A549 (cell line): Measurements from ENCODE around the gene SLC24A4. TPM values are rescaled to one million over a fixed set of nuclear protein-coding genes. Genes with fewer than 3 reads are reported as not detected.

Experiments used
- ATAC-seq, 2 experiments: fragments of 200-7000 bp in 1 of 2; fragments of >200 bp in 1 of 2; cut with Nextera tagmentation in 1 of 2; cut with Tn5 transposase in 1 of 2; 3 replicates each; pipeline versions ENCODE4 v1.8.0 to v1.9.1; 2018 to 2020; ENCODE audit warnings: mild to moderate bottlenecking in 1 of 2, moderate library complexity in 1 of 2
- CTCF ChIA-PET: fragments of 300-600 bp; sonication (Branson Sonifier 250); formaldehyde crosslinking; extraction: SDS; loops from one replicate; lab custom pipeline; 2021; ENCODE audit warnings: antibody characterized with exemption, inconsistent platforms; lab: Yijun Ruan, JAX
- POLR2A ChIA-PET: fragments of 350-600 bp; formaldehyde crosslinking; extraction: SDS; loops from one replicate; lab custom pipeline; 2021; ENCODE audit warnings: antibody characterized with exemption, inconsistent platforms; lab: Yijun Ruan, JAX
- DNase-seq, 2 experiments: peaks; one replicate each; pipeline versions ENCODE4 v3.0.0 to v3.0.0-alpha.2; 2011 to 2016; ENCODE audit warnings: low read depth in 1 of 2, low spot score in 1 of 2
- FAIRE-seq: peaks from 2 replicates; lab custom pipeline; 2011; peaks lifted over from hg19 to GRCh38; lab: Jason Lieb, UNC
- H3K27ac ChIP-seq, 2 experiments: fragments of >200 bp; sonication (Bioruptor Twin); formaldehyde crosslinking; 3 replicates each; pipeline ENCODE4 v1.5.1; 2016 to 2017
- H3K4me1 ChIP-seq: fragments of >200 bp; sonication (Bioruptor Twin); formaldehyde crosslinking; 3 replicates; pipeline ENCODE4 v1.6.1; 2016
- H3K4me2 ChIP-seq: fragments of >200 bp; sonication (Bioruptor Twin); formaldehyde crosslinking; 3 replicates; pipeline ENCODE4 v1.6.1; 2016
- H3K4me3 ChIP-seq: fragments of >200 bp; sonication (Bioruptor Twin); formaldehyde crosslinking; 3 replicates; pipeline ENCODE4 v1.5.1; 2016
- H3K9me3 ChIP-seq: fragments of >200 bp; sonication (Bioruptor Twin); formaldehyde crosslinking; 3 replicates; pipeline ENCODE4 v1.6.1; 2016
- BHLHE40 ChIP-seq: IDR thresholded peaks from 2 replicates; pipeline ENCODE4 v1.6.1; 2012; ENCODE audit warnings: low read depth, low read length, inconsistent platforms
- CBX2 ChIP-seq: fragments of 200-600 bp; sonication (generic); IDR thresholded peaks from 2 replicates; pipeline ENCODE4 v1.6.1; 2016; ENCODE audit warnings: low read depth, mild to moderate bottlenecking, borderline replicate concordance
- CTCF ChIP-seq: fragments of >200 bp; sonication (Bioruptor Twin); formaldehyde crosslinking; IDR thresholded peaks from 3 replicates; pipeline ENCODE4 v1.5.1; 2016
- E2F6 ChIP-seq: IDR thresholded peaks from 2 replicates; pipeline ENCODE4 v1.6.1; 2012; ENCODE audit warnings: low read depth, borderline replicate concordance
- ELK1 ChIP-seq: fragments of 150-350 bp; IDR thresholded peaks from 2 replicates; pipeline ENCODE4 v1.6.1; 2014; ENCODE audit warnings: low read depth, mild to moderate bottlenecking, low read length
- EP300 ChIP-seq, 2 experiments: fragments of >200 bp; sonication (Bioruptor Twin); formaldehyde crosslinking; IDR thresholded peaks; 2 replicates in 1 of 2; 3 replicates in 1 of 2; pipeline ENCODE4 v1.6.1; 2016 to 2017
- ESRRA ChIP-seq: fragments of 150-350 bp; IDR thresholded peaks from 2 replicates; pipeline ENCODE4 v1.6.1; 2014; ENCODE audit warnings: mild to moderate bottlenecking, low read length, borderline replicate concordance
- HES2 ChIP-seq: fragments of >200 bp; sonication (Bioruptor Twin); formaldehyde crosslinking; IDR thresholded peaks from 2 replicates; pipeline ENCODE4 v1.6.1; 2016
- HEYL ChIP-seq: fragments of 250-450 bp; sonication (Bioruptor Pico); IDR thresholded peaks from 2 replicates; pipeline ENCODE4 v1.8.0; 2021; ENCODE audit warnings: mild to moderate bottlenecking, moderate library complexity
- JUN ChIP-seq, 2 experiments: fragments of >200 bp; sonication (Bioruptor Twin); formaldehyde crosslinking; IDR thresholded peaks; 2 replicates in 1 of 2; 3 replicates in 1 of 2; pipeline ENCODE4 v1.6.1; 2016 to 2017
- JUNB ChIP-seq: fragments of >200 bp; sonication (Bioruptor Twin); formaldehyde crosslinking; IDR thresholded peaks from 2 replicates; pipeline ENCODE4 v1.6.1; 2016
- KDM1A ChIP-seq: fragments of 200-600 bp; sonication (generic); IDR thresholded peaks from 2 replicates; pipeline ENCODE4 v1.6.1; 2016; ENCODE audit warnings: low read depth, mild to moderate bottlenecking
- KDM5A ChIP-seq: fragments of 200-600 bp; sonication (generic); IDR thresholded peaks from 2 replicates; pipeline ENCODE4 v1.6.1; 2016; ENCODE audit warnings: antibody characterized with exemption, mild to moderate bottlenecking
- MAZ ChIP-seq: fragments of 150-350 bp; IDR thresholded peaks from 2 replicates; pipeline ENCODE4 v1.6.1; 2014; ENCODE audit warnings: antibody characterized with exemption, low read depth, low read length, borderline replicate concordance
- PHF8 ChIP-seq: fragments of 200-600 bp; sonication (generic); IDR thresholded peaks from 2 replicates; pipeline ENCODE4 v1.6.1; 2016; ENCODE audit warnings: low read depth, mild to moderate bottlenecking, antibody characterized with exemption, moderate library complexity, borderline replicate concordance
- RAD21 ChIP-seq, 2 experiments: fragments of >200 bp in 1 of 2; sonication (Bioruptor Twin) in 1 of 2; formaldehyde crosslinking in 1 of 2; IDR thresholded peaks in 1 of 2; conservative IDR thresholded peaks in 1 of 2; 2 replicates in 1 of 2; 3 replicates in 1 of 2; pipeline ENCODE4 v1.6.1; 2012 to 2018; ENCODE audit warnings: inconsistent platforms in 1 of 2
- RARB ChIP-seq: fragments of 250-450 bp; sonication (Bioruptor Pico); IDR thresholded peaks from 2 replicates; pipeline ENCODE4 v1.8.0; 2021; ENCODE audit warnings: mild to moderate bottlenecking, moderate library complexity
- RCOR1 ChIP-seq: fragments of 150-350 bp; IDR thresholded peaks from 2 replicates; pipeline ENCODE4 v1.6.1; 2014; ENCODE audit warnings: antibody characterized with exemption, low read length, low read depth
- SMC3 ChIP-seq: fragments of >200 bp; sonication (Bioruptor Twin); formaldehyde crosslinking; IDR thresholded peaks from 3 replicates; pipeline ENCODE4 v1.6.1; 2018; ENCODE audit warnings: inconsistent platforms
- TFCP2L1 ChIP-seq: fragments of 250-450 bp; sonication (Bioruptor Pico); IDR thresholded peaks from 2 replicates; pipeline ENCODE4 v1.5.0; 2021; ENCODE audit warnings: mild to moderate bottlenecking
- ZSCAN20 ChIP-seq: fragments of 250-450 bp; sonication (Bioruptor Pico); IDR thresholded peaks from 2 replicates; pipeline ENCODE4 v1.8.0; 2022; ENCODE audit warnings: mild to moderate bottlenecking, moderate library complexity
- WGBS: methylation state at CpG from one replicate; pipeline ENCODE4 v1.1.6; 2017; ENCODE audit errors: missing lambda C conversion rate; 5-methylcytosine and 5-hydroxymethylcytosine counted together
- polyA plus RNA-seq, 4 experiments: library from polyadenylated mRNA; depleted of rRNA in 3 of 4; stranded (reverse); fragments of >200 nt; fragmentation: RNase III in 1 of 4; extraction: RNeasy Plus Mini Kit Qiagen cat#74134 plus additional on column Dnase treatment in 1 of 4; gene quantifications; 2 replicates in 3 of 4; 3 replicates in 1 of 4; pipeline ENCODE4 v1.2.3, GENCODE V29; 2011 to 2017

Gene SLC24A4
- polyA plus RNA-seq, 2 of the 4 experiments (the other 2 are of a cell fraction), result 0.05 to 0.19 TPM

GRCh38 chr14:92382677-92383076 lies 59.7 kb downstream of the SLC24A4 start:
- DNase-seq, result peak; percentile 40 to 66
- H3K4me1 ChIP-seq, result no peaks in the 10 kb centered on the region
- WGBS, result 22% methylated on average over 4 of the region's 4 CpGs
- peak; percentile 72 to 88; a peak in 4 of 6 replicates for ATAC-seq
- no peak for FAIRE-seq
- no peaks in the 10 kb centered on the region for H3K9me3 ChIP-seq
- H3K4me3 ChIP-seq, result no peak overlapping the region
- ChIA-PET CTCF (interaction anchor here (0.7 to 2.1 kb wide), 11 partner anchors 13 to 257 kb away, joined by 3 to 9 read pairs (median 4); partner anchors contain the start of gene SLC24A4), POLR2A (no interaction called here)
- H3K4me2 ChIP-seq, result no peak overlapping the region
- TF ChIP-seq JUNB, result no peak
- TF ChIP-seq CBX2, result no peak
- peak; percentile 49 to 51 for TF ChIP-seq RAD21 (conservative IDR thresholded peaks at IDR 0.05 in 1 of 2, IDR thresholded peaks at IDR 0.05 in 1 of 2)
- peak; percentile 56 for TF ChIP-seq SMC3
- no peak for TF ChIP-seq E2F6
- no peak for TF ChIP-seq RARB (CRISPR knock-in tag)
- TF ChIP-seq MAZ, result no peak
- no peak for TF ChIP-seq RCOR1
- no peak for TF ChIP-seq HES2
- no peak for TF ChIP-seq EP300 (IDR thresholded peaks at IDR 0.05)
- no peak for TF ChIP-seq KDM1A
- peak; percentile 48 for TF ChIP-seq CTCF
- TF ChIP-seq PHF8, result no peak
- no peak for TF ChIP-seq BHLHE40
- no peak overlapping the region for H3K27ac ChIP-seq

GRCh38 chr14:92383805-92384204 lies 60.8 kb downstream of the SLC24A4 start:
- DNase-seq, result no peak
- no peak overlapping the region for H3K4me3 ChIP-seq
- TF ChIP-seq KDM5A, result no peak
- no peak for TF ChIP-seq BHLHE40
- TF ChIP-seq HEYL (CRISPR knock-in tag), result no peak
- no peak for TF ChIP-seq JUN (IDR thresholded peaks at IDR 0.05)
- TF ChIP-seq ELK1, result no peak
- no peak for TF ChIP-seq ESRRA
- TF ChIP-seq ZSCAN20, result no peak
- TF ChIP-seq TFCP2L1 (CRISPR knock-in tag), result no peak
- no peak for TF ChIP-seq RCOR1
- TF ChIP-seq, all 56 proteins: peak for 0
- Histone ChIP-seq H3K4me2 (no peak overlapping the region), H3K4me1 (no peaks in the 10 kb centered on the region), H3K9me3 (no peaks in the 10 kb centered on the region), H3K27ac (no peak overlapping the region)
- ATAC-seq (no peak), FAIRE-seq (no peak)
- POLR2A ChIA-PET, result no interaction called here
- 70% methylated on average over 12 of the region's 12 CpGs for WGBS
- CTCF ChIA-PET, result interaction anchor here (0.7 to 2.0 kb wide), 4 partner anchors 12 to 60 kb away, joined by 3 to 8 read pairs (median 4); no protein-coding TSS in a partner anchor
